GM18520 (cell line): Measurements from ENCODE around the gene GGA1.
A peak's percentile ranks its signal among the peaks of the same experiment; 100 is the strongest.
"Not testable (repeated sequence)": the region's sequence is repeated elsewhere in the genome, so short reads cannot be mapped to it uniquely, and the experiment has no call there.

Experiments
- ATAC-seq: cut with Tn5 transposase; IDR thresholded peaks from one replicate; pipeline ENCODE4 v1.9.1; 2021; ENCODE audit not compliant: unreplicated experiment

Gene GGA1

DNA sequence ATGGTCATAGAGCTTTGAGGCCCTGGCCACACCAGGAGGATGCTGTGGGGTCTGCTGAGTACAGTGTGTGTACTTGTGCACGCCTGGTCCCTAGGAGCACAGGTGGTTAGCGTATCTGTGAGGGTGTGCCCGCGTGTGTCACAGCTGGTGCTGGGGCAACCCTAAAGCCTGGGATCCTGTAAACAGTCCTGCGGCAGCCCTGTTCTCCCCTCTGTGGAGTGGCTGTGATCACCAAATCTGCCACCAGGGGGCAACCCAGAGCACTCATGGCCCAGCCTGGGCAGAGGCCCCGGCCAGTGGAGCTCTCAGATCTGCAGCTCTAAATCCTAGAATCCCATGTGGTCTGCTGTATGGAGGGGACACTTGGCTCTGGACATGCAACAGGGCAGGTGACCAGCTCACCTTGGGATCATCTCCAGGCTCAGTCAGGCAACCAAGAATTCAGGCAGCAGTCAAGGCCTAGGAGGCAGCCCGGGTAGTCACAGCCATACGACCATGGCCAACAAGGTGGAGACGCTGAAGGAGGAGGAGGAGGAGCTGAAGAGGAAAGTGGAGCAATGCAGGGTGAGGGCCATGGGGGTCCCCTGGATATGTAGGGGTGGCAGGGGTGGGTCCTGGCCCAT, 34.7 kb downstream of the GGA1 start:
- ATAC-seq, result no peak

DNA sequence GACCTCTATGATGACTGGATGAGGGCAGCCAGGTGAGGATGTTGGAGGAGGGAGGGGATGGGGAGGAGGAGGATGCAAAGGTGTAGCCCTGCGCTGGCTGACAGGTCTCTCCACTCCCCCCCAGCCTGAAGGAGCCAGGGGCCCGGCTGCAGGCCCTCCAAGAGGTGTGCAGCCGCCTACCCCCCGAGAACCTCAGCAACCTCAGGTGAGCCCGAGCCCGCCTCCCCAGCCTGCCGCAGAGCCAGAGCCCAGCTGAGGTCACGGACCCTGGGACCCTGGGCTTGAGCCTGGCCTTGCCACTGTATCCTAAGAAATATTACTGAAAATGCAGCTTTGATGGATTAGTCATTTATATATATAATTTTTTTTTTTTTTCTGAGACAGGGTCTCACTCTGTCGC, 38.7 kb downstream of the GGA1 start:
- ATAC-seq, result no peak

DNA sequence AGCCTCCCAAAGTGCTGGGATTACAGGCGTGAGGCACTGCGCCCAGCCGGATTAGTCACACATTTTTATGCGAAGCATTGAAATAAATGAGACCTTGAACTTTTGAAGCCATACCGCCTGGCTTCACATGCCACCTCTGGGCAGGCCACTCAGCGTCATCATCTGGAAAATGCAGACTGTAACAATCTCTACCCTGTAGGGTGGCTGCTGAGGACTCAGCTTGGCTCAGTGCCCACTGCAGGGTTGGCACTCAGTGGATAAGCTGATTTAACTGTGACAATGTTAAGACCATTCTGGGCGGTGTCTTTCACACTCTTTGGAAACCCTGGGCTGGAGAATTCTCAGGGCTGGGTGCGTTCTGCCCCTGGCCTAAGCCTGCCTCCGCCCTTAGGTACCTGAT, 39.3 kb downstream of the GGA1 start:
- ATAC-seq, result no peak

DNA sequence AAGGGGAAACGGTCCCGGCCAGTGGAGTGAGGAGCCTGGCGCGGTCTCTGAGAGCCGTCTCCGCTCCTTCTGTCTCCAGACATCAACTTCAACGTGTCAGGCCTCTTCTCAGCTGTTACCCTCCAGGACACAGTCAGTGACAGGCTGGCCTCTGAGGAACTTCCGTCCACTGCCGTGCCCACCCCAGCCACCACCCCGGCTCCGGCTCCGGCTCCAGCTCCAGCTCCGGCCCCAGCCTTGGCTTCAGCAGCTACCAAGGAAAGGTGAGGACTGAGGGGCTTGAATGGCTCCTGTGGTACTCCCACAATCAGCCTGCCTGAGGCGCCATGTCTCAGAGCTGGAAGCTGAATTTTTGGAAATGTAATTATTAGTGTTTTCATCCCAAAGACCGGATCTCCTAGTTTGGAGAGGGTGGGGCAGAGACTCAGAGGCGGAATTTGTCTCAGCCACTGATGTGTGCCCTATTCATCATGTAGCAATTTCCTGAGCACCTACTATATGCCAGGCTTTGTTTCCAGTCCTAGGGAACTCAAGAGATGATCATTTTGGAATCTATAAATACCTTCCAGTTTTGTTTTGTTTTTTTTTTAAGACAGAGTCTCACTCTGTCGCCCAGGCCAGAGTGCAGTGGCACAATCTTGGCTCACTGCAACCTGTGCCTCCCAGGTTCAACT, 42.0 kb downstream of the GGA1 start:
- no peak for ATAC-seq

DNA sequence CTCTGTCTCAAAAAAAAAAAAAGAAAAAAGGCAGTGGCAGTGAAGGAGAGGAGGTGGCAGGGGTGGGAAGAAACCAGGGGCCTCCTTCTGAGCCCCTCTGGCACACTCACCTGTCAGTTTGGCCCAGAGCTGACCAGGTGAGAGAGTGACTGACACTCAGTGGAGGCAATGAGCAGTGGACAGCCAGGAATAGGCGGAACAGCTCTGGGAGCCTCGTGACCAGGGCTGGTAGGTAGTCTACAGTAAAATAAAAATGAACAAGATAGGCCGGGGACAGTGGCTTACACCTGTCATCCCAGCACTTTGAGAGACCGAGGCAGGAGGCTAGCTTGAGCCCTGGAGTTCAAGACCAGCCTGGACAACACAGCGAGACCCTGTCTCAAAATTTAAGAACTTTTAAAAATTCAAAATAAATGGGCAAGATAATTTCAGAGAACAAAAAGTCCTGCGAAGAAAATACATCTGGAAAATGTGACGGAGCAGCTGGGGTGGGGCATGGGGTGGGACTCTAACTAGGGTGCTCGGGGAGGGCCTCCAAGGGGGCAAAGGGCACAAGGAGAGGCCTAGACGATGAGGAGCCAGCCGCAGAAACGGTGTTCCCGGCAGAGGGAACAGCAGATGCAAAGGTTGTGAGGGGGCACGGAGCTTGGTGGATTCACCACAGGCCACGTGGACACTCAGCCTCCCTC, 46.1 kb downstream of the GGA1 start:
- ATAC-seq, result no peak

DNA sequence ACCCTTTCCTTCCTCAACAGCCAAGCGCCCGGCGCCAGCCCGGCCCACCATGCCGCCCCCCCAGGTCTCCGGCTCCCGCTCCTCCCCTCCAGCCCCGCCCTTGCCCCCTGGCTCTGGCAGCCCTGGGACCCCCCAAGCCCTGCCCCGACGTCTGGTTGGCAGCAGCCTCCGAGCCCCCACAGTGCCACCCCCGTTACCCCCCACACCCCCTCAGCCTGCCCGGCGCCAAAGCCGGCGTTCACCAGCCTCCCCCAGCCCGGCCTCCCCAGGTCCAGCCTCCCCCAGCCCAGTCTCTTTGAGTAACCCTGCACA, 46.6 kb downstream of the GGA1 start:
- ATAC-seq, result no peak

DNA sequence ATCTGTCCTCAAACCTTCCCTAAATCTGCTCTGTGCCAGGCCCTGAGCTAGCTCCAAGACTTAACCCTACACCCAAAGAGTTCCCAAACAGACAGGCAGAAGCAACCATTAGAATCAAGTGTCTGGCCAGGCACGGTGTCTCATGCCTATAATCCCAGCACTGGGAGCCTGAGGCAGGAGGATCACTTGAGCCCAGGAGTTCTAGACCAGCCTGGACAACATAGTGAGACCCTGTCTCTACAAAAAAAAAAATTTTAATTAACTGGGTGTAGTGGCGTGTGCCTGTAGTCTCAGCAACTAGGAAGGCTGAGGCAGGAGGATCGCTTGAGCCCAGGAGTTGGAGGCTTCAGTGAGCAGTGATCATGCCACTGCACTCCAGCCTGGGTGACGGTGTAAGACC, 47.9 kb downstream of the GGA1 start:
- not testable (repeated sequence) for ATAC-seq

DNA sequence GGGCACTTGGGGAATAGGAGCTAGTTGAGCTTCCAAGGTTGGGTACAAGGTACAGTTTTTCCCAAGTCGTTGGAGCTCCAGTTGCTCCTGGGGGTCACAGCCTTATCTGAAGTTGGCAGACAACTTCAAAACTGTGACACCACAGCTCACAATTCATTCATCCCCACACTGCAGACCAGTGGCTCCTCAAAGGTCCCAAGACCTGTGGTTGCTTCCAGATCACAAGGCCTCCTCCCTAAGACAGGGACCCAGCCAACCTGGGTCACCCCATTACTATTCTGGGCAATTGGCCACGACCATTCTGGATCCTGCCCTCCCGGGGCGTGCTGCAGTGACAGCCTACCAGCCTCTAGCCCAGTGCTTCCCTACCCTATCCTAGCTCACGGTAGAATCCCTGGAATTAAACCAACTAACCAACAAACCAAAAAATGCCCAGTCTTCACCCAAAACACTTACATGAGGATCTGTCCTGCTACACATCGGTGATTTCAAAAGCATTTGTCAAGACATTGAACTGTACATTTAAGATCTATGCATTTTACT, 49.0 kb downstream of the GGA1 start:
- ATAC-seq, result no peak

DNA sequence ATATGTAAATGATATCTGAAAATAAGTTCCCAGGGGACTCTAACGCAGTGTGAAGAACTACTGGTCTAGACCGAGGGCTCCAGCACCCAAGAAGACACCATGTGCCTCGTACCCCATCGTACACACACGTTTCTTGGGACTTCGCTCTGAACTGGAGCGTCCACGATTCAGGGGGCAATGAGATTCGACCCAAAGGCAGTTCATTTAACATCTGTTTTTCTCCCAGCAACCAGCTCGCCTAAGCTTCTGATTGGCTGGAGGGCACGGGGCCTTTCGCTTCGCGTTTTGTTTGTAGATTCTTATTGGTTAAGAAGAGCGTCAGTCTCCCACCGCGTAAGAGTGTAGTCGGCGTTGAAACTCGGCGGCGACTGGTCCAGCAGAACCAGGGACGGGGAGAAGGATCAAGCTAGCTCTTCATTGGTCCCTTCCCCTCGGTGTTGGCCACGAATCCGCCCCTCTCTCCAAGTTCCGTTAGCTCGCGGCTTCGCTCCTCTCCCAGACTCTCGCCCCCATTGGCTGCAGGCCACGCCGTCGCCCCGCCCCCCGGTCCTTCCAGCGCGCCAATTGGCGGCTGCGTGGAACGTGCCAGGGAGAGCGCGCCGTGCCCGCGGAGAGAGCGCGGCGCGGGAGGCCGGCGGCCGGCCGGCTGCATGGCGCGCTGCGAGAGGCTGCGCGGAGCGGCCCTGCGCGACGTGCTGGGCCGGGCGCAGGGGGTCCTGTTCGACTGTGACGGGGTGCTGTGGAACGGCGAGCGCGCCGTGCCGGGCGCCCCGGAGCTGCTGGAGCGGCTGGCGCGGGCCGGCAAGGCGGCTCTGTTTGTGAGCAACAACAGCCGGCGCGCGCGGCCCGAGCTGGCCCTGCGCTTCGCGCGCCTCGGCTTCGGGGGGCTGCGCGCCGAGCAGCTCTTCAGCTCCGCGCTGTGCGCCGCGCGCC, 49.8 kb downstream of the GGA1 start, which contains the start of gene PDXP:
Gene PDXP, plus strand, starts transcription at position 591 of the 933 bp plus-strand sequence. Its CDS starts 60 bp downstream, at position 651.
- ATAC-seq, result peak; percentile 74

DNA sequence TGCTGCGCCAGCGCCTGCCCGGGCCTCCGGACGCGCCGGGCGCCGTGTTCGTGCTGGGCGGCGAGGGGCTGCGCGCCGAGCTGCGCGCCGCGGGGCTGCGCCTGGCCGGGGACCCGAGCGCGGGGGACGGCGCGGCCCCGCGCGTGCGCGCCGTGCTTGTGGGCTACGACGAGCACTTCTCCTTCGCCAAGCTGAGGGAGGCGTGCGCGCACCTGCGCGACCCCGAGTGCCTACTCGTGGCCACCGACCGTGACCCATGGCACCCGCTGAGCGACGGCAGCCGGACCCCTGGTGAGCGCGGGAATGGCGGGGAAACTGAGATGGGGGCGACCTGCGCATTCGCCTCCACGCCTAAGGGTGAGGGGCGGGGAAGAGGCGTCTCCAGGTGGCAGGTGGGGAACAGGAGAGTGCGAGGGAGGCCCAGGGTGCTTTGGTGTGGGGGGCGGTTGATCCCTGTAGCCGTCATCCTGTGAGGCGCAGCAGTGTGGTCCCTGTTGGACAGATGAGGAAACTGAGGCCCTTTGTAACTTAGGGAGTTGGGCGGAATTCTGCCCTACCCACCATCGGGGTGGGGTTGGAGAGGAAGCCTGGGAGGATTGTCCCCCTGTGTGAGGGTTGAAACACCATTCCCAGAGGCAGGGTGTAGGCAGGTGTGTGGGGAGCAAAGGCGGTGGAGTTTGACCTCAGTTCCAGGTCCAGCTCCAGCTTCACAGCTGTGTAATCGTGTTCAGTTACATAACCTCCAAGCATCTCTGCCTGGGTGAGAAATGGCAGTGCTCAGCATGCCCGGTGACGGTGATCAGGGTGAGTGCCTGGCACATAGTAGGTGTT, 50.6 kb downstream of the GGA1 start:
- ATAC-seq, result peak; percentile 10

DNA sequence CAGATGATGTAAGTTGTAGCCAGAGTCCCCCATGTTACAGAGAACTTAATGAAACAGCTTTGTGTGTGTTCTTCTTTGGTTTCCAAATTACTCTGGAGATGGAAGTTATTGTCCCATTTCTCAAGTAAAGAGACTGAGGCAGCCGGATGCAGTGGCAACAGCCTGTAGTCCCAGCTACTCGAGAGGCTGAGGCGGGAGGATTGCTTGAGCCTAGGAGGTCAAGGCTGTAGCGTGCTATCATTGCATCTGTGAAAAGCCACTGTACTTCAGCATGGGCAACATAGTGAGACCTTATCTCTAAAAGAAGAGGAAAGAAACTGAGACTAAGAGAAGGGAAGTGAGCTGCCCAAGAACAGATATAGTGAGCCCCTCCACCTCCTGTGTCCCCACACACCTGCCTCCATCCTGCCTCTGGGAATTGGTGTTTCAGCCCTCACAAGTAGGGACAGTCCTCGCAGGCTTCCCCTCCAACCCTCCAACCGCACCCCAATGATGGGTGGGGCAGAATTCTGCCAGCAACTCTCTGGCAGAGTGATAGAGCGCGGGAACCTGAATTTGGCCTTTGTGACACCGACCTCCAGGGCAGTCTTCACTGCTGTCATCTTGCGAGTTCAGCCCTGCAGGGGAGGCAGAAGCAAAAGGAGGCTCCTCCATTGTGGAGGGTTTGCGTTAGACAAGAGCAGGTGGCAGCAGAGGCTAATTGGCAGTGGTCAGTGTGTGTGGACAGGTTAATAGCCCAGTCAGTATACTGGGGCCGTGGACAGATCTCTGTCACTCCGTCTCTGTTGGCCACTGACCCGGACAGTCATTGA, 51.5 kb downstream of the GGA1 start:
- ATAC-seq, result no peak

DNA sequence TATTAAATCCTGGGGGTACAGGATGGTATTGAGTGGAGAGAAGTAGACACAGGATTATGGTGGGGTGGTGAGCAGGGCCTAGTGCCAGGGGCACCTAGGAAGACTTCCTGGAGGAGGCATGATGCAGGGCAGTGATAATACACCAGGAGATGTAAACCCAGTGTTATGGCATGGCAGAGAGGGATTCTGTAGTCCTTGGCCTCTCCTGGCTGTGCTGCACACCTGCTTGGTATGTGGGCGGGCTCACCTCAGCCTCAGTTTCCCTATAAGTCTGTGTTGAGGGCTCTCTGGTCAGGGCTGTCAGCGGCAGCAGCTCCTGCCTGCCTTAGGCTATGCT, 52.0 kb downstream of the GGA1 start:
- ATAC-seq, result no peak

DNA sequence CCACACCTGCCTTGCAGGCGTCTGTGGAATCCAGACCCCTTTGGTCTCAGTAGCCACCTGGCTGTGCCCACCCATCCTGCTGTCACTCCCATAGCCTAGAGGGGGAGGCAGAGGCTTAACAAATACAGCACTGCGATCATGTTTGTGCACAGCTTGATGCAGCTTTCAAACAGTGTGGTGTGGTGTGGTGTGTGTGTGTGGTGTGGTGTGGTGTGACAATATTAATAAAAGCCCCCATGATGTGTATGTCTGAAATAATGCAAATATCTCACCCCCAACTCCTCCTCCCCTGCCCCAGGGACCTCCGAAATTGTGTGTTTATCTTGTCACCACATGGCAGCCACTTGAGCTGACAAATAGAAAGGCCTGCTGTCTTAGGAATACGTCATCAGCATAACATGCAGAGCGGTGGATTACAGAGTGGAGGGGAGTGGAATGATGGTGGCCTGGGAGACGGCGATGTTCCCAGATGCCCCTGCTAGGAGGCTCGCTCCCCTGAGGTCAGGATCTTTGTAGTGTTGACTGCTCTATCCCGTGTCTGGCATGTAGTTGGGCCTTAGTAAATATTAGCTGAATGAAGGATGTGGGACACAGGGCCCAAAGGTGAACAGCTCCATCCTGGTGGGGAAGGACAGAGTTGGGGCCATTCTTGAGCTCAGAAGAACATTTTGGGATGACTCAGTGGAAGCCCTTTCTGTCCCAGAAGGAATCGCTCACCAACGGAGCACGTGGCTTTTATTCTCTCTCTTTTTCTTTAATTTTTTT, 52.7 kb downstream of the GGA1 start:
- no peak for ATAC-seq

DNA sequence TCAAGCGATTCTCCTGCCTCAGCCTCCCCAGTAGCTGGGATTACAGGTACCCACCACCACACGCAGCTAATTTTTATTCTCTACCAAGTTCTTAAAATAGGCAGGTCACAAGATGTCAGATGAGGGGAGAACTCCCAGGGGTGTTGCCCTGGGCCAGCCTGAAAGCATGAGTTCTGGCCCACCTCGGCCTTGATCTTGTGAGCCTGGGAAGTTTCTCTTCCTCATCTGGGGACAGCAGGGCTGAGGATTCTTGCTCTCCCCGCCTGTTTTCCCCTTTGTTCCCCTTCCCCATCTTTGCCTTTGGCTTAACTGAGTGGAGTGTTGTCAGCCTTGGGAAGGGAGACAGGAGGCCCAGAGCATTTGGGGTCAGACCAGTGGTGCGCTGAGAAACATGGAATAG, 53.4 kb downstream of the GGA1 start:
- no peak for ATAC-seq

DNA sequence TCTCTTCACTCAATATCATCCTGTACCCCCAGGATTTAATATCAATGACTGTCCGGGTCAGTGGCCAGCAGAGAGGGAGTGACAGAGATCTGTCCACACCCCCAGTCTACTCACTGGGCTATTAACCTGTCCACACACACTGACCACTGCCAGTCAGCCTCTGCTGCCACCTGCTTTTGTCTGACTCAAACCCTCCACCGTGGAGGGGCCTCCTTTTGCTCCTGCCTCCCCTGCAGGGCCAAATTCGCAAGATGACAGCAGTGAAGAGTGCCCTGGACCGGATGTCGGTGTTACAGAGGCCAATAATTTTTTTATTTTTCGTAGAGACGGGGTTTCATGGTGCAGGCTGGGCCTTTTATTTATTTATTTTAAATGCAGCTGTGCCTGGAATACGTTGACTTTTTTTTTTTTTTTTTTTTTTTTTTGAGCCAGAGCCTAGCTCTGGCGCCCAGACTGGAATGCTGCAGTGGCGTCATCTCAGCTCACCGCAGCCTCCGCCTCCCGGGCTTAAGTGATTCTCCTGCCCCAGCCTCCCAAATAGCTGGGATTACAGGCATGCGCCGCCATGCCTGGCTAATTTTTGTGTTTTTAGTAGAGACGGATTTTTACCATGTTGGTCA, 55.0 kb downstream of the GGA1 start:
- no peak for ATAC-seq

DNA sequence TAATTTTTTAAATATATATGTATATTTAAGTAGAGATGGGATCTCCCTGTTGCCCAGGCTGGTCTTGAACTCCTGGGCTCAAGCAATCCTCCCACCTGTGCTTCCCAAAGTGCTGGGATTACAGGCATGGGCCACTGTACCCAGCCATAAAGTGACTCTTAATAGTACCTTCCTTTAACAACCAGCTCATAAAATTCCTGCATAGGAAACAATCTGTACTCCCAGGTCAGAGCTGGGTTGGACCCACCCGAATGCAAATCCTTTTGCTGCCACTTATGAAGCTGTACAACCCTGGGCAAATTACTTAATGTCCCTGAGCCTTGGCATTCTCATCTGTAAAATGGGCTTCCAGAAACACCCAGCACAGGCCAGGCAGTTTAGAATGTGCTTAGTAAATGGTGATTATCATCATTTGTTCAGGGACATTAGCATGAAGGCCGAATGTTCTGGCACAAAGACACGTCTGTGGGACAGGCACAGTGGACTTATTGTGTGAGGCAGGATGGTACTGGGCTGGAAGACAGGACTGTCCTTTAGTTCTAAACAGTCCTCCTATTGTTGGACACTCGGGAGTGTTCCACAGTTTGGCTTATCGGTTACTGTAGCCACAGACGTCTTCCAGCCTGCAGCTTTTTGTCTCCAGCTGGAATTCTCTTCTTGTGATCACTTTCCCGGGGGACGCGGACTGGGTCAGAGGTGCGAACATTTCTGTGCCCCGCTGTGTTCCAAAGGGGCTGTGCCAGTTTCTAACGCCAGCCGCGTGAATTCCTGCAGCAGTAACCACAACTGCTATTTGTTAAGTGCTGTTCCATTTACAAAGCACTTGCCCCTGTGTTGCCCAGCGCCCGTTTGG, 55.8 kb downstream of the GGA1 start:
- no peak for ATAC-seq

DNA sequence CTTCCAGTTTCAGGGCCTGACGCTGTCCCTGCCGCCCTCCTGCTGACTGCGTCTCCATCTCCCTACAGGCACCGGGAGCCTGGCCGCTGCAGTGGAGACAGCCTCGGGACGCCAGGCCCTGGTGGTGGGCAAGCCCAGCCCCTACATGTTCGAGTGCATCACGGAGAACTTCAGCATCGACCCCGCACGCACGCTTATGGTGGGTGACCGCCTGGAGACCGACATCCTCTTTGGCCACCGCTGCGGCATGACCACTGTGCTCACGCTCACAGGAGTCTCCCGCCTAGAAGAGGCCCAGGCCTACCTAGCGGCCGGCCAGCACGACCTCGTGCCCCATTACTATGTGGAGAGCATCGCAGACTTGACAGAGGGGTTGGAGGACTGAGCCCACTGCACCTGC, 56.9 kb downstream of the GGA1 start:
- ATAC-seq, result no peak
